ENCODE measurements around the gene FBN2.

The FBN2 gene

DNA sequence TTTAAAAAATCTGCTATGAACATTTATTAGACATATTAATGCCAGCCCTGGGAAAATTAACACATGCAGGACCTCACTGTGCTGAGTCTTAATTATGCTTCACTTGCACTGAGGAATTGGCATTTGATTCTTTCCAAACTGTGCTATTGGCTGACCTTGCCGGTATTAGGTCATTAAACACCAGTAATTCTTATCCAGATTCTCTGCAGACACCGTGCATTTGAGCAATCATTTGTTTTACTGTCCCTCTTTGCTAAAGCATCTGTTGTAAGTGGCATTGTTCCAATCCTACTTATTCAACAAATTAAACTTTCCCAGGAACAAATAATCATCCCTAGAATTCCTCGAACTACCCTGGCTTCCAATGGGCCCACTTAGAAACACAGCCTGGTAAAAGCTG lies 309.5 kb downstream of the FBN2 start:
- no CpG with 5 or more reads among the region's 3 CpGs for WGBS, 2 donors (ENCODE audit: extremely low coverage in 2 of 2, insufficient read length in 2 of 2, insufficient replicate concordance in 1 of 2)
- H2BK15ac ChIP-seq (ENCODE audit: low read length): no peak overlapping the region
- no peak overlapping the region for H2AFZ ChIP-seq (ENCODE audit: low read length)
- no peak overlapping the region for H3K18ac ChIP-seq (ENCODE audit: low read length)
- H2AK5ac ChIP-seq (ENCODE audit: low read depth, low read length): no peak overlapping the region
- H3K23ac ChIP-seq (ENCODE audit: low read depth, low read length, poor library complexity): no peak overlapping the region
- H2BK12ac ChIP-seq (ENCODE audit: low read length): no peak overlapping the region
- no peak for DNase-seq (ENCODE audit: low spot score)
- no peak overlapping the region for H3K27ac ChIP-seq (replicated peaks; ENCODE audit: low read length)
- H3K9me3 ChIP-seq (replicated peaks in 1 of 2; ENCODE audit: control insufficient read depth in 2 of 2, insufficient read depth in 1 of 2, low read depth in 1 of 2, low read length in 2 of 2): no peaks in the 10 kb centered on the region
- no peaks in the 10 kb centered on the region for H3K79me1 ChIP-seq (ENCODE audit: low read depth, low read length)
- H2BK5ac ChIP-seq (ENCODE audit: low read length): no peak overlapping the region
- H2BK120ac ChIP-seq (ENCODE audit: low read depth, low read length): no peak overlapping the region
- H3K4ac ChIP-seq (ENCODE audit: low read length): no peak overlapping the region
- H4K8ac ChIP-seq (ENCODE audit: low read depth, low read length): no peak overlapping the region
- H3K4me1 ChIP-seq (ENCODE audit: control insufficient read depth in 2 of 2, insufficient read depth in 1 of 2, low read depth in 1 of 2, low read length in 2 of 2): peaks cover 0 to 2% of the 10 kb centered on the region in 2 donors
- no peaks in the 10 kb centered on the region for H3K27me3 ChIP-seq (ENCODE audit: control insufficient read depth in 3 of 3, insufficient read depth in 3 of 3, low read depth in 1 of 3, low read length in 3 of 3)
- H3K36me3 ChIP-seq (replicated peaks in 1 of 2; ENCODE audit: control insufficient read depth in 2 of 2, insufficient read depth in 2 of 2, low read length in 2 of 2): no peaks in the 10 kb centered on the region
- H4K91ac ChIP-seq (ENCODE audit: low read depth, low read length, poor library complexity): no peak overlapping the region
- no peak overlapping the region for H3K9ac ChIP-seq (ENCODE audit: low read depth, low read length, poor library complexity)
- no peak overlapping the region for H3K14ac ChIP-seq (ENCODE audit: low read length)
- no peak overlapping the region for H3K4me2 ChIP-seq (ENCODE audit: insufficient read depth, low read length, poor library complexity, severe bottlenecking)
- no peak overlapping the region for H3K4me3 ChIP-seq (ENCODE audit: low read length in 2 of 2)

DNA sequence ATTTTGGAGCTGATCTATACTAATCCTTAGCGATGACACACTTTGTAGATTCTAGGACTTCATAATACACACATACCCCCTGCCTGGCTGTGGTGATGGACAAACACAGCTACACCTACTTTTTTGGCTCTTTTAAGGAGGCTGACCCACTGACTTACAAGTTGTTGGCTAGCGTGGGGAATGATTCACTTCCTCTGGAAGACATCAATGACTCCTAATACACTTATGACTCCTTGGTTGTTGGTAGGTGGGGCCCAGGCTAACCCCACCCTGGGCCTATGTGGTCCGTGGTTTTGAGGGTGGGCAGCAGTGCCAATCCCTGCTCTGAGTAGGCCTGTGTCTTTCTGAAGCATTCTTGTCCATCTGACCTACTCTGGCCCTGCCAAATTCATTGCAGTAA lies 310.0 kb downstream of the FBN2 start:
- H3K27me3 ChIP-seq (ENCODE audit: control insufficient read depth in 3 of 3, insufficient read depth in 3 of 3, low read depth in 1 of 3, low read length in 3 of 3): no peaks in the 10 kb centered on the region

DNA sequence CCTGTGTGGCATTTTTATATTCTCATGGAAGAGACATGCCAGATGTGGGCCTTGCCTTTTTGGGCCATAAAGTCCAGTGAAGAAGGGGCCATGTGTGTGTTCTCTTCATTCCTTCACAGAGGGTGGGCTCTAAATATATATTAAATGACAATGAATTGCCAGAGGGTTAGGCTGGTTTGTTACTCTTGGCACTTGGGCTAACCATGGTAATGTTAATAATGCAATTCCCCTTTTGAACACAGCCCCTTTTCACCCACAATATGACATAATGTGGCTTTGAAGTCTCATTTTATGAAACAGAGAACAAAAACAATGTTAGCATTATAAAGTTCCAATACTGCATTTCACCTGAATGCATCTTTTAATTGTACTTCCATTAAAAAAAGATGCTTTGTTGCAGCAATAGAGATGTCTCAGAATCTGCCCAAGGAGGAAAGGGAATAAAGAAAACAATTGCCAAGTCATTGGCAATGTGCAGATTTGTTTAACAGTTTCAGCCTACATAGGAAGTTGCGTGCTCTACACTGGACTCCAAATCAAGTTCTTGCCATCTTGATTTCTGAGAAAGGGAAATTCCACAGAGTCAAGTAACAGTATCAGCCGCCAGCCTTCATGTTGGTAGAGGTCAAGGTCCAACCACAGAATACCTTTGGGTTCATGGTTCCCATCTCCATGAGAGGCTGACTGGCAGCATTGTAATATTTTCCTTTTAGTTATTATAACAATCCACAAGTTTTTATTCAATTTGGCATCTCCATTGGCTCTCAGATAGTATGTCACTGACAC lies 312.6 kb downstream of the FBN2 start:
- H4K8ac ChIP-seq (ENCODE audit: low read depth, low read length): no peak overlapping the region
- H4K91ac ChIP-seq (ENCODE audit: low read depth, low read length, poor library complexity): no peak overlapping the region
- no peak for DNase-seq (ENCODE audit: low spot score)
- no peaks in the 10 kb centered on the region for H3K27me3 ChIP-seq (ENCODE audit: control insufficient read depth in 3 of 3, insufficient read depth in 3 of 3, low read depth in 1 of 3, low read length in 3 of 3)
- peaks cover 0 to 2% of the 10 kb centered on the region in 2 donors for H3K4me1 ChIP-seq (ENCODE audit: control insufficient read depth in 2 of 2, insufficient read depth in 1 of 2, low read depth in 1 of 2, low read length in 2 of 2)
- no peak overlapping the region for H3K4me3 ChIP-seq (ENCODE audit: low read length in 2 of 2)
- no peaks in the 10 kb centered on the region for H3K36me3 ChIP-seq (replicated peaks in 1 of 2; ENCODE audit: control insufficient read depth in 2 of 2, insufficient read depth in 2 of 2, low read length in 2 of 2)
- no peak overlapping the region for H3K14ac ChIP-seq (ENCODE audit: low read length)
- no peak overlapping the region for H3K18ac ChIP-seq (ENCODE audit: low read length)
- H2BK120ac ChIP-seq (ENCODE audit: low read depth, low read length): no peak overlapping the region
- H3K27ac ChIP-seq (replicated peaks; ENCODE audit: low read length): no peak overlapping the region
- H3K9ac ChIP-seq (ENCODE audit: low read depth, low read length, poor library complexity): no peak overlapping the region
- no peak overlapping the region for H3K4ac ChIP-seq (ENCODE audit: low read length)
- H2BK12ac ChIP-seq (ENCODE audit: low read length): no peak overlapping the region
- no peak overlapping the region for H3K23ac ChIP-seq (ENCODE audit: low read depth, low read length, poor library complexity)
- H2BK5ac ChIP-seq (ENCODE audit: low read length): no peak overlapping the region
- no peak overlapping the region for H2AK5ac ChIP-seq (ENCODE audit: low read depth, low read length)
- no peak overlapping the region for H2AFZ ChIP-seq (ENCODE audit: low read length)
- no peaks in the 10 kb centered on the region for H3K9me3 ChIP-seq (replicated peaks in 1 of 2; ENCODE audit: control insufficient read depth in 2 of 2, insufficient read depth in 1 of 2, low read depth in 1 of 2, low read length in 2 of 2)
- no peaks in the 10 kb centered on the region for H3K79me1 ChIP-seq (ENCODE audit: low read depth, low read length)
- WGBS, 2 donors (ENCODE audit: extremely low coverage in 2 of 2, insufficient read length in 2 of 2, insufficient replicate concordance in 1 of 2): no CpG with 5 or more reads among the region's 2 CpGs
- H2BK15ac ChIP-seq (ENCODE audit: low read length): no peak overlapping the region
- H3K4me2 ChIP-seq (ENCODE audit: insufficient read depth, low read length, poor library complexity, severe bottlenecking): no peak overlapping the region

More for the DNA sequence above, 310.0 kb downstream of the FBN2 start:
- no peak overlapping the region for H3K4me3 ChIP-seq (ENCODE audit: low read length in 2 of 2)
- H3K9me3 ChIP-seq (replicated peaks in 1 of 2; ENCODE audit: control insufficient read depth in 2 of 2, insufficient read depth in 1 of 2, low read depth in 1 of 2, low read length in 2 of 2): no peaks in the 10 kb centered on the region
- H2BK12ac ChIP-seq (ENCODE audit: low read length): no peak overlapping the region
- H3K4me2 ChIP-seq (ENCODE audit: insufficient read depth, low read length, poor library complexity, severe bottlenecking): no peak overlapping the region
- H2BK120ac ChIP-seq (ENCODE audit: low read depth, low read length): no peak overlapping the region
- no peak overlapping the region for H4K8ac ChIP-seq (ENCODE audit: low read depth, low read length)
- H2AFZ ChIP-seq (ENCODE audit: low read length): no peak overlapping the region
- no peak overlapping the region for H3K27ac ChIP-seq (replicated peaks; ENCODE audit: low read length)
- H3K4me1 ChIP-seq (ENCODE audit: control insufficient read depth in 2 of 2, insufficient read depth in 1 of 2, low read depth in 1 of 2, low read length in 2 of 2): peaks cover 0 to 2% of the 10 kb centered on the region in 2 donors
- no peak overlapping the region for H4K91ac ChIP-seq (ENCODE audit: low read depth, low read length, poor library complexity)
- H3K18ac ChIP-seq (ENCODE audit: low read length): no peak overlapping the region
- H2BK15ac ChIP-seq (ENCODE audit: low read length): no peak overlapping the region
- no peak overlapping the region for H2BK5ac ChIP-seq (ENCODE audit: low read length)
- H3K36me3 ChIP-seq (replicated peaks in 1 of 2; ENCODE audit: control insufficient read depth in 2 of 2, insufficient read depth in 2 of 2, low read length in 2 of 2): no peaks in the 10 kb centered on the region
- H2AK5ac ChIP-seq (ENCODE audit: low read depth, low read length): no peak overlapping the region
- no peak overlapping the region for H3K9ac ChIP-seq (ENCODE audit: low read depth, low read length, poor library complexity)
- no peaks in the 10 kb centered on the region for H3K79me1 ChIP-seq (ENCODE audit: low read depth, low read length)
- H3K14ac ChIP-seq (ENCODE audit: low read length): no peak overlapping the region
- no peak overlapping the region for H3K4ac ChIP-seq (ENCODE audit: low read length)
- no CpG with 5 or more reads among the region's 3 CpGs for WGBS, 2 donors (ENCODE audit: extremely low coverage in 2 of 2, insufficient read length in 2 of 2, insufficient replicate concordance in 1 of 2)
- no peak for DNase-seq (ENCODE audit: low spot score)
- no peak overlapping the region for H3K23ac ChIP-seq (ENCODE audit: low read depth, low read length, poor library complexity)

DNA sequence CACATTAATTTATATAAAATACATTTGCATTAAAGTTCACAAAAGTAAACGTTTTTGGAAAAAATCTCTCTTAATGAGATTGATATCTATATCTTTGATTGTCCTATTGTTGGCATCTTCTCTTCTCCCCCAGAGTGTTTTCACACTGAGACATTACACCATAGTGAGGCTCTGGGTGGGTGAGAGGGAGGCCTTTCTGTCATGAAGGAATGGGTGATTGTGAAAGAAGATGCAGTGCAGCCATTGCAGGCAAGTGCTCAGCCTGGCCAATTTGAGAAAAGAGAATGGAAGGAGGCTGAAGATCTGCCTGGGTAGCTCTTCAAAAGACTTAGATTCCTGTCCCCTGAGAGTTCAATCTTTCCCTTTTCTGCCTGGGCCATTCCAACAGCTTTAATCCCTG lies 313.7 kb downstream of the FBN2 start:
- no CpG with 5 or more reads among the region's 1 CpG for WGBS, 2 donors (ENCODE audit: extremely low coverage in 2 of 2, insufficient read length in 2 of 2, insufficient replicate concordance in 1 of 2)

More for the DNA sequence above, 313.7 kb downstream of the FBN2 start:
- no peak overlapping the region for H3K4ac ChIP-seq (ENCODE audit: low read length)
- H3K4me2 ChIP-seq (ENCODE audit: insufficient read depth, low read length, poor library complexity, severe bottlenecking): no peak overlapping the region
- H2BK15ac ChIP-seq (ENCODE audit: low read length): no peak overlapping the region
- no peak overlapping the region for H2BK12ac ChIP-seq (ENCODE audit: low read length)
- H3K14ac ChIP-seq (ENCODE audit: low read length): no peak overlapping the region
- no peaks in the 10 kb centered on the region for H3K27me3 ChIP-seq (ENCODE audit: control insufficient read depth in 3 of 3, insufficient read depth in 3 of 3, low read depth in 1 of 3, low read length in 3 of 3)
- no peak overlapping the region for H4K8ac ChIP-seq (ENCODE audit: low read depth, low read length)
- H3K4me1 ChIP-seq (ENCODE audit: control insufficient read depth in 2 of 2, insufficient read depth in 1 of 2, low read depth in 1 of 2, low read length in 2 of 2): peaks cover 0 to 2% of the 10 kb centered on the region in 2 donors
- no peak overlapping the region for H3K23ac ChIP-seq (ENCODE audit: low read depth, low read length, poor library complexity)
- H3K18ac ChIP-seq (ENCODE audit: low read length): no peak overlapping the region
- no peak overlapping the region for H3K9ac ChIP-seq (ENCODE audit: low read depth, low read length, poor library complexity)
- H2BK5ac ChIP-seq (ENCODE audit: low read length): no peak overlapping the region
- H2AK5ac ChIP-seq (ENCODE audit: low read depth, low read length): no peak overlapping the region
- H3K27ac ChIP-seq (replicated peaks; ENCODE audit: low read length): no peak overlapping the region
- no peaks in the 10 kb centered on the region for H3K79me1 ChIP-seq (ENCODE audit: low read depth, low read length)
- DNase-seq (ENCODE audit: low spot score): no peak
- no peak overlapping the region for H4K91ac ChIP-seq (ENCODE audit: low read depth, low read length, poor library complexity)
- no peak overlapping the region for H3K4me3 ChIP-seq (ENCODE audit: low read length in 2 of 2)
- H2AFZ ChIP-seq (ENCODE audit: low read length): no peak overlapping the region
- H3K9me3 ChIP-seq (replicated peaks in 1 of 2; ENCODE audit: control insufficient read depth in 2 of 2, insufficient read depth in 1 of 2, low read depth in 1 of 2, low read length in 2 of 2): no peaks in the 10 kb centered on the region
- H3K36me3 ChIP-seq (replicated peaks in 1 of 2; ENCODE audit: control insufficient read depth in 2 of 2, insufficient read depth in 2 of 2, low read length in 2 of 2): no peaks in the 10 kb centered on the region
- H2BK120ac ChIP-seq (ENCODE audit: low read depth, low read length): no peak overlapping the region

Measured in neuronal stem cell (in vitro differentiated cells).